GM11168 (cell line): Measurements from ENCODE around the gene PHYHIPL.

Experiments used
- in situ Hi-C: fragments of 300-500 bp; cut with MboI; formaldehyde crosslinking; loops from one replicate; pipeline ENCODE4 v1.12.0; 2022; ENCODE audit warnings: low sequenced_read_pairs; ENCODE audit not compliant: unreplicated experiment

Gene PHYHIPL

DNA sequence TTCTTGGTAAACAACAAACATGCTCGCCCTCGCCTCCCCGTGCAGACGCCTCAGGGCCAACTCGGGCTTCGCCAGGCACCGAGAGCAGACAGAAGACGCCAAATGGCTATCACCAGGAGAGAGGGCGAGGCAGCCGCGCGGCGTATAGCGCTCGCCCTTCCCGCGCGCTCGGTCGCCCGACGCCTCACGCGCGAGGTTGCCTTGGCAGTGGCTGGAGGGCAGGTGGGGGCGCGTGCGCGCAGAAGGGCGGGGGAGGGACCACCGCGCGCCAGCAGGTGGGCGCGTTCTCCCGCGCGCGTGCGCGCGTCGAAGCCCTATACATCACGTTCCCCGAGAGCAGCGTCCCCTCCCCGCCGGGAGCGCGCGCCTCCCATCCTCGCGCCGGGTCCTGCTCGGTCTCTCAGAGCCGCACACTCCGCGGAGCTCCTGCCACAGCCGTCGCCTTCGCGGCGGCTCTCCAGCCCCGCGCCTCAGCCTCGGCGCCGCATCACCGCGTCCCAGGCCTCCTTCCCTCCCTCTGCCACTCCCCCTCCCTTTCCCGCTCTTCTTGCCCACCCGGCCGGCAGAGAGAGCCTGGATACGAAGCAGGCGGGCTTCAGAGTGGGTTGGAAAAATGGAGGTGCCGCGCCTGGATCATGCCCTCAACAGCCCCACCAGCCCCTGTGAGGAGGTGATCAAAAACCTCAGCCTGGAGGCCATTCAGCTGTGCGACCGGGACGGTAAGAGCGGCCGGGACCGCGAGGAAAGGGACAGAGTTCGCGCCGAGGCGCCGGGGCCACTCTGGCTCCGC lies at the start of gene PHYHIPL:
Gene PHYHIPL (plus strand): TSS at position 403 of the 790 bp plus-strand sequence. CDS start 211 bp downstream, at position 614.
- in situ Hi-C loops = no loop called here

DNA sequence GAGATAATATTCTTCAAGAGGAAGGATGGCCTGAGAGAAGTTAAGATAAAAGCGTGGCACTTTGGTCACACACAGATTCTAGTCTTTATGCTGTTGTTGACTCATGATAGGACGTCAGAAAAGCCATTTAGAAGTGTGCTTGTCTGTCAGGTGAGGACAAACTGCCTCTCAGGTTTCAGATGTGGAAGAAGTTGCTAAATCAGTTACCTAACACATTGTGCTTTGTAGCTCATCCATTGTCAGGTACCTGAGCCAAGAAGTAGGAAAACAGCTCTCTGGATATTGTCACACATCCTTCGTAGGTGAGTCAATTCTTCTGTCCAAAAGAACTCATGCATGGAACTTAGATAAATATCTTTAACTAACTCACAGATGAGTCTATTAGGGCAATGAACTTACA lies 49.5 kb upstream of the PHYHIPL start:
- in situ Hi-C loops = no loop called here

DNA sequence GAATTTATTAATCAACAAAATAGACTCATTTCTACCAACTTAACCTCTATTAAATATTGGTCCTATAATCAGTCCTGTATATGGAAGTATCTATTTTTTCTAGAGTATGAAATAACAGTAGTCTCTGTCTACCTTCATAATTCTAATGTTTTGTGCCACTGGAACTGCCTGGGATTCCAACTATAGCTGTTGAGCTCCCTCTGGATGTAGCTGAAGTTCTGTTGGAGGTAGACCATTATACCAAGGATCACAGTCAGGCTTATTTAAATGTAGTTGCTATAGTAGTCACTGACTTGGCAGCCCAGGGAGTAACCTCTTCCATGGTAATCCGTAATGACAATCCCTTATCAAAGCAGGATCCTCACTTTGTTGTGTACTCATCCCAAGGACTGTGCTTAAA lies 48.5 kb upstream of the PHYHIPL start:
- in situ Hi-C loops = no loop called here

DNA sequence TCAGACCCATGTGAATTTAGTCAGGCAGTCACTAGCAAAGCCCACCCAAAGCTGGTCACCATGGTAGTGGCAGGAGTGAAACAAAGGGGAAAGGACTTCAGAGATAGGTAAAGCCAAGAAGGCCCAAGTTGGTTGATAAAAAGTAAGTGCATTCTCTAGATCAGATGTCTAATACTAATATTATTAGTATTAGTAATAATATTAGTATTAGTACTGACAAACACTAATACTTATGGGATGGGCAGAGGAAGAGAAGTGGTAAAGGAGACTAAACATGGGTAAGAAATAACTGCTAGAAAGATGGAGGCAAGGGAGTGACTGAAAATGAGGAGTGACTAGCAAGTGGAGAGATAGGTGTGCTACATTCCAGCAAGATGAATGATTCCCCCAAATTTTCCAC lies 46.6 kb upstream of the PHYHIPL start:
- in situ Hi-C loops = no loop called here

DNA sequence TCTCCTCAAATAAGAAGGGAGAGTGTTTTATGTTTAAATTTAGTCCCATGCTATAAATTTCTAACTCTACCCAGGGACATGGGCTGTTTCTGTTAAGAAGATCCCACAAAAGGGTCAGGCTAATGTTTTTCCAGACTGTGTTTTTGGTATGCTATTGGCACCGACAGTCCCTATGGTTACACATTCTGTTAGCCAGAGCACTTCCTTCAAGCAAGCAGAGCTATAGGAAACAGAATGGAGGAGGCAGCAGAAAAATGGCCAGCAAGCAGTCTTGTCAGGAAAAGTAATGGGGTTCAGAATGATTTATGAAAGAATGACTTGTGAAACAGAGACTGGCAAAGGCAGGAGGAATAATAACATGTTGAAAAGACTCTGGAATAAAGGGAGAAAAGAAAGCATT lies 44.8 kb upstream of the PHYHIPL start:
- in situ Hi-C loops = no loop called here

DNA sequence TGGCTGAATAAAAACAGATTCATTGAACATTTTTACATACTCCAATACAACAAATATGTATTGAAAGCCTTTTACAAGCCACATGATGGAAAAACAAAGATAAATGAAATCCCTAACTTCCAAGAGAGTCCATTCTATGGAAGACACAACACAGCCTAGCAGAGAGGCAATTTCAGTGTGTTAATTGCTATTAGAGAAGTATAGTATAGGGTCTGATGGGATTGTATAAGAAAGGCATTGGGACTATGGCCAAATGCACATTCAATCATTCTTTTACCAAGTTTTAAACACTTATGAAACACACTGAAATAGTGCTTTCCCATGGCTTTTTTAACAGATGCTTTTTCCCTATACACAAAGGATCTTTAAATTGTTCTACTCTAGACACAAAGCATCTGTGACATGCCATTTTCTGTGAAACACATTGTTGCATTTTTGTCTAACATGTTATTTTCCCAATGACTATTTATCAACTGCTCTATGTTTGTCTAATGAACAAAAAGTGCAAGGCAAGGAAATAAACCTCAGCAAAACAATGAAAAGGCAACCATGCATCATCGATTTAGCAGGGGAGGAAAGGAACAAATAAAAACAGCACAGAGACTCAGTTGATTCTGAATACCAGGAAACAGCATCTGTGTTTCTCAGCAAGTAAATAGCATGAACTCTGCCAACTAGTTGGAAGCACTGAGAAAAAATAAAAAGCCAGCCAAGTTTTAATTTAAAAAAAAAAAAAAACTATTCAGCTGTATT lies 42.4 kb upstream of the PHYHIPL start:
- in situ Hi-C loops = no loop called here

DNA sequence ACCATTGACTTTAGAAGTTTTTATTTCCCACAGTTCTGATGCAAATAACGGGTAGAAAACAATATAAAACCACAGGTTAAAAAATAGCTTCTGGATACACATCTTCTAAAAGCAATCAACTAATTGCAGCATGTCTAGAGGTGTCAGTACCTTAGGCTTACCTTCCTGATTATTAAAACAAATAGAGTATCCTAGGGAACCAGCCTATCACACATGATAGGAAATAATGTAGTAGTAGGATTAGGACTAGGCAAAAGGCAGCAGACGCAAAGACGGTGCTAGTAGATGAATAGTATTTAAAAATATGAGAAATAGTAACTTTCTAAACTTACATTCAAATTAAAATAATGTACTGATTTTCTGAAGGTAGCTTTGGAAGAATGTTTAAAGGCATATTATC lies 41.7 kb upstream of the PHYHIPL start:
- in situ Hi-C loops = no loop called here

DNA sequence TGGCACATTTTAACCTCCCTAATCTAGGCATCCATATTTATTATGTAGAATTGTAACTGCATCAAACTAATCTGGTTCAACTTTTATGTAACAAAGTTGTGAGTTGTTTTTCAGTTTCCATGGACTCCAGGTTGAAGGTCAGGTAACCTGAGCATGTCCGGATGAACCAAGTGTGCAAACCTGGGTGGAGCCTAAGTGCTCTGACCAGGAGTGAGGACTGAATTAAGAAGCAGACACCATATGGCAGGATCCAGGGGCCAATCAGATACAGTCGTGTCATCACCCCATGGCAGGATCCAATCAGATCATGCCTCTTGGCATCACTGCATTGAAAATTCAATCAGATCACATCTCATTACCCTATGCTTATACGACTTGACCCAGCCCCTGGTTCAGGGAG lies 41.2 kb upstream of the PHYHIPL start:
- in situ Hi-C loops = no loop called here

DNA sequence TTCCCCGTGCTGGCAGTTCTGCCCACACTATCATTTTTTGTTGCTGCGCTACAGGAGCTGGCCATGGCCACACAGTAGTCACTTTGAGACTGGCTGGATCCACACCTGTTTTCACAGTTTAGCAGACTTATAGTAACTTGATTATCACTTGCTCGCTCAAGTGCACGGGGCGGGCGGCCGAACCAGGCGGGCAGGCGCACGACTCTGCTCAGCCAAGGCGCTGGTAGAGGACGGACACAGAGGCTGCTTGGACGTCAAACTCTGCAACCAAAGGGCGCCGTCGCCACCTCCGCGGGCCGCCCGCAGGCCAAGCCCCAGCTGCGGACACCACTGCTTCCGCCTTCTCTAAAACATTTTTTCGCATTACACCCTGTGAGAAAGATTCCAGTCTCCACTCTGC lies 38.4 kb upstream of the PHYHIPL start:
- in situ Hi-C loops = no loop called here

DNA sequence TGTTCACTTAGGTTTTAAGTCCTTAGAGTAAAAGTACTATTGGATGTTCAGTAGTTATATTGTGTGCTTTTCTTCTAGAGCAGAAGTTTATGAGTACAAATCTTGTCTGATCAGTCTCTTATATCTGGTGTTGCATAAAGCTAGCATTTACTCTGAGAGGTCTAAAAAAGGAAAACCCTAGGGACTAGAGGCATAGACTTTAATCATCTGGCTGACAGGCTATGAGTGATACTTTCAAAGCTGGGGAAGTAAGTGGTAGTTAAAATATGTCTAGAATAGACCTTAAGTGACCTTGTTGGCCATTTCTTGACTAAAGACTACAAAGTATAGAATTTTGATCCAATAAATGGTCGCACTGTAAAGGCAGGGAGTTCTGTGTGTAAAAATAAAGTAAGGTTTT lies 32.9 kb upstream of the PHYHIPL start:
- in situ Hi-C loops = no loop called here

DNA sequence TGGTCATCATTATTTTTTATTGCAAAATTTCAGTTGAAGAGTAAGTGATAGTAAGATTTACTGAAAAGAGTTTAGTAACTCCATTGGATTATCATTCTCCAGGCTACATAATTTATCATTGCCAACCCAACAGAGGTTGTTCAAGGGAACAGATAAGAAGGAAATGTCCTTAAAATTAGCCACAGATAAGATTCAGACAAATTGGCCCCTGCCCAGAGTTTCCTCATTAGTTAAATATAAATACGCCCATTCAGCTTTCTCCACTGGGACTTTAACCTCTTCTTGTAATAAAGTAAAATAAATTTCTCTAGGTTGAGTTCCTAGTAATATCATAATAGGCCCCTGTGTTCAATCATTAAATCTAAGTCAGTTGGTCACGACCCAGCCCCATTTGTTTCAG lies 27.7 kb upstream of the PHYHIPL start:
- in situ Hi-C loops = no loop called here

DNA sequence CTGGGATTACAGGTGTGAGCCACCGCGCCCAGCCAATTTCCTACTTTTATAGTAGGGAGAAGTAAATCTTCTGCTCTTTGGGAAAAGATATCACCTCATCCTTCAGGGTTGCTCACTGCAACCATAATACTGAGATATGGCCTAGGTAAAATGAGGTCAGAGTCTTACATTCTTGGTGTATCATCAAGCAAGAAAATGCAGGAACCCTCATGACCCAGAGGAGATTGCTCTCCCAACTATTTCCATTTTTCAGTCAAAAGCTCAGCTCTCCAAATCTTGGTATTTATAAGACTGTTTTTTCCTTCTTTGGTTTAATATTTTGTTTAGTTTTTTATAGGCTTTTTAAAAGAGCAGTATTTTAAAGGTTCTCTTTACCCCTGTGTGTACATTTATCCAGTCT lies 20.9 kb upstream of the PHYHIPL start:
- in situ Hi-C loops = no loop called here

DNA sequence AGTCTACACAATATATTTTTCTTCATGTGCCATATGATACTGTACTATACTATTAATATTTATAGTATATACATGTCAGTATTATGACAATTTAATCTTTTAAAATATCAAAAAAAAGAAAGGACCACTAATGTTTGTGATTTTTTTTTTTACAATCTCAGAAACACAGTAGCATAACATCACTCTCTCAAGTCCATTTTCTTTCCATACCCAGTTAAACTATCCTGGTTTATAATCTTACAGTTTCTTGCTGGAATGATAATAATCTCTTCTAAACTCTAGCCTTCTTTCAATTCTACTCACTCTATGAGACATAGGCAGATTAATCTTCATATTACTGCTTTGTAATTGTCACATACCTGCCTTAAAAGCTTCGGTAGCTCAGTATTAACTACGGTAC lies 8.9 kb upstream of the PHYHIPL start:
- in situ Hi-C loops = no loop called here

DNA sequence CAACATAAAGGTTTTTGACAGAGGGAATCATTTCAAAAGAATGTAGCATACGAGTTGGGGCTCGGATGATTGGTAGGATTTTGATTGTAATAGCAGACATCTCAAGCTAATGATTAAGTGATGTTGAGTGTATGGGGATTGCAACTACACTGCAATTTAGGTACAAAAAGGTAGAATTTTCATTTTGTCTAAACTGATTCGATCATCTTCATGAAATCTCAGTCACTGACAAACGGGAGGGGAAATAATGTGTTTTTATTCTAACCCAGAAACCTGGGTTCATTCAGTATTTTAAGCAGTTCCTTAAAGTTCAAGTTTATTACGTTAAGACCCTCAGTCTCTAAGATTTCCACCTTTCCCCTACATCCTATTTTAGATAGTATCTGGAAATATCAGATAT lies 3.9 kb upstream of the PHYHIPL start:
- in situ Hi-C loops = no loop called here

DNA sequence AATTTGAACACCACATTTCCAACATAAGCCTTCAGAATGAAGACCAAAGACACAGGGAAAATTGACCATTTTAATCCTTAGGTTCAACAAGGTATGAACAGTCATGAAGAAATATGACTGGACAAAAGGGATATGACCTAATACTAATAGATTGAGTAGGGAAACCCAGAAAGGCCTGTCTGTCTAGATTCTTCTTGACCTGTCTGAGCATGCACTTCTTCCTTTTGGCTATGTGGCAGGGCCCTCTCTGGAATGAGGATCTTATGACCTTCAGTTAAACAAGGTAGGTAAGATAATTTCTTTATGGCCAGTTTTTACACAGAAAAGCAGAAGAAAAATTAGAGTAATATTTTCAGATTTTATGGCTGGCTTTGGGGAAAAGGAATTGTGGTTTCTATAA lies 3.0 kb upstream of the PHYHIPL start:
- in situ Hi-C loops = no loop called here

DNA sequence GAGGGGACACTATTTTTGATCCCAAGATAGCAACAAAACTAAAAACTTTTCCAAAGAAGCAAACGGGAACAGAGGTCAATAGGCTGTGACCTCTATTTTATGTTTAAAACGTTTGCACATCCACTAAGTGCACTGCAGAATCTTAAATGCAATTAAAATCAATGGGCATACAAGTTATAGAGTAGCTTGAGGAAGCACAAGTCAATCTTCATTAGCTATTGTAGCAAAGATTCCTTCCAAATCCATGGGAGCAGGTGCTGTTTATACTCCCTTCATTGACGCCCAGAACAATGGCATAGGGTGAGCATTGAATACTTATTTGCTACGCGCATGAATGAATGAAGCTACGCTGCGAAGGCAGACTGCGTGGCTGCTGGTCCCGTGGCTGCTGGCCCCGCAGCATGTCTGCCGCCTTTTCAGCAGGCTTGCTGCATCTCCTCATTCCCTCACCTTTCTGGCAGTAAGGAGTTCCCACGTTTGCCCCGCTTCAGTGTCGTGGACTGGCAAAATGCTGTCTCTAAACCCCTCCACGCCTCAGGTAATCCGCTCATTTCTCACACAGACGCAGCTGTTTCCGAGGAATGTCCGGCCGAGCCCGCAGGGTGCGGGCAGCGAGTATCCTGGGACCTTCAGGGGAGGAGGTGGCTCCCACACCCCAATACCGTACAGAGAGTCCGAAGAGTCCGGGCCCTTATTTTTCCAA lies 754 bp upstream of the PHYHIPL start:
- in situ Hi-C loops = no loop called here

DNA sequence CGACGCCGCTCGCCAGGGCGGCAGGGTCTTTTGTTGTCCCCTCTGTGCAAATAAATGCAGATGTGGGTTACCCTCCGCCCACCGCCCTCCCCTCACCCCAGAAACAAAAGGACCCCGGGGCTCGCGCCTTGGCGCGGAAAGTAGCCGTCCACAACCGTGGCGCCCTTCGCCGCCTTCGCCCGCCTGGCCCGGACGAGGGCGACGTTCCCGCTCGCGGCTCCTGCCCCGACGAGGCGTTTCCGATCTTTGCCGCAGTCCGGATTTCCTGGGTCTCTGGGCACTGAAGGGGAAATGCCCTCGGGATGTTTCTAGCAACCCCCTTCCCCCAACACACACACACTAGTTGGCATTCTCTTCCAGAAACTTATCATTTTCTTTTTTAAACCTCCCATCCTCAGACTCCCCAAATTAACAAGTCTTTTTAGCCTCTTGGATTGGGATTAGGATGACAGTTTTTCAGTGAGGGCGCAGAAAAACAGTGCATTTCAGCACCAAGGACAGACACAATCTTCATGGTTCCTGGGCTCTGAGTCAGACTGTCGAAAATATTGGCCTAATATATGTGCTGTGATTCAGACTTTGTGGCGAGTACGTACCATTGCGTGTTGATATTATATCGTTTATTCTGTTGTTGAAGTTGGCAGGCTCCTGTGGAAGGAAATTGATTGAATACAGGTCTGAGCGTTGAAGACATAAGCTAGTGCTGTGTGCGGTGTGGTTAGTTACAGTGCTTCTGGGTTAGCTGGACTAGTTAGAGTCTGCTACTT lies 771 bp downstream of the PHYHIPL start:
- in situ Hi-C loops = no loop called here

DNA sequence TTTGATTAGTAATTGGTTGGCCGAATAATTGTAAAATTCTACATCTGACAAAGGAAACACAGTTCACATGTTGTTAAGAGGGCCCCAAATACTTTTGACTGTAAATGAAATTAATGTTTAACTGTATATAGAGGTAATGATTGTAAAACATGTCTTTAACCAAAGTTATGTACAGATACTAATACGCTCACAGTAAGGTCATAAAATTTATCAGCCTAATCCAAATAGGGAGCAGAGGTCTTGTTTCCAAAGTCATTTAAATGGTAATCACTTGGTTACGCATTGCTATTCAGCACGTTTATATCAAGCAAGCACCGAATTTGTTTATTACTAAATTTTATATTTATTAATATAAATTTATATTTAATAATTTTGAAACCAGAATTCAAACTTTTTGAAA lies 1.4 kb downstream of the PHYHIPL start:
- in situ Hi-C loops = no loop called here

DNA sequence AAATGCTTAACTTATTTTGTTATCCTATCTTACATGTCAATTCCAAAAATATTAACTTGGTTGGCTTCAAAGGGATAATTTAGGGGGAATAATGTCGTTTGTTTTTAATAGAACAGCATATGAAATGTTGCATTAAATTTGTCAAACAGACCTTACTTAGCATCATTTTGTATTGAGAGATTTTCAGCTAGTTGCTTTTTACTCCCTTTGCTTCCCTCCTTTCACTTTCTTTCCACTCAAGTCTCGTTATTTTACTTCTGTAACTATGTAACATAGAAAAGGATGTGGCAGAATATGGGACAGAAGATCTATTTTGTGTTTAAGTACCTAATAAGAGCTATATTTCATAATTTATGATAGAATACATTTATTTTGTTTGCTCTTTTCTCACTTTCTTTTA lies 2.6 kb downstream of the PHYHIPL start:
- in situ Hi-C loops = no loop called here

DNA sequence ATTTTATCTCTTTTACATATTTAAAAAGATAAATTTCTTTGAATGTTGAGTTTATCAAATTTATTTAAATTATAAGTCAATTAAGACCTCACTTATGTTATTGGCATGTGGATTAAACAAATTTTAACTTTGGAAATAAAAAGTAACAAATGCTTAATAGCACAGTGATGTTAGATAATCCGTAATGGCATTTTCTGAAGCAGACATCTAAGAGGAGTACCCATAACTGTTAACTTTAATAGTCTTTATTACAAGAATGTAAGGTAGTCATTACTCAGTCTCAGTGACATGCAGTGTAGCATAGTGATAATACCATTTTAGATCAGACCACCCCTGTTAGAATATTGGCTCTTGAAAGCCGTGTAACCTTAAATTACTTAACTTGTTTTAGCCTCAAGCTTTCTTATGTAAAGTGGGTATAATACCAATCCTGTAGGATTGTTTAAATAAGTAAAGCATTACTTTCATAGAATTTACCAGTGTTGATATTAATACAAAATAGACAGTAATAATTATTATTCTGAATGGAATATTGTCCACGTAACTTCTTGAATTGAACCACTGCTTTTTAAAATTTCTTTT lies 4.3 kb downstream of the PHYHIPL start:
- in situ Hi-C loops = no loop called here
